ENCODE measurements around the gene GARIN5B. TPM values are rescaled to one million over a fixed set of nuclear protein-coding genes. Genes with fewer than 3 reads are reported as not detected.

GARIN5B gene
- total RNA-seq, 1 donor from 2014 or later: not detected

- Mint-ChIP-seq H3K36me3 (ENCODE audit: insufficient read depth) (peaks cover 12% of the 10 kb centered on the region), H3K9me3 (ENCODE audit: low read depth) (no peaks in the 10 kb centered on the region), H3K27me3 (no peaks in the 10 kb centered on the region), H3K4me3 (ENCODE audit: low read depth) (no peak overlapping the region), H3K27ac (no peak overlapping the region), H3K4me1 (ENCODE audit: low read depth) (no peaks in the 10 kb centered on the region)
- no peak for TF ChIP-seq CTCF (IDR thresholded peaks at IDR 0.05; ENCODE audit: unreplicated experiment)
- no peak for DNase-seq (ENCODE audit: low spot score, unreplicated experiment)
Measured at GRCh38 chr19:55309448-55309847, 53.6 kb downstream of the GARIN5B start.

GRCh38 chr19:55308281-55308680 is 54.8 kb downstream of the GARIN5B start:
- Mint-ChIP-seq H3K27me3 (no peaks in the 10 kb centered on the region), H3K4me3 (ENCODE audit: low read depth) (no peak overlapping the region), H3K9me3 (ENCODE audit: low read depth) (no peaks in the 10 kb centered on the region), H3K27ac (no peak overlapping the region), H3K36me3 (ENCODE audit: insufficient read depth) (peaks cover 12% of the 10 kb centered on the region), H3K4me1 (ENCODE audit: low read depth) (no peaks in the 10 kb centered on the region)
- DNase-seq (ENCODE audit: low spot score, unreplicated experiment): no peak
- TF ChIP-seq CTCF (IDR thresholded peaks at IDR 0.05; ENCODE audit: unreplicated experiment): no peak

- Mint-ChIP-seq H3K4me3 (ENCODE audit: low read depth) (no peak overlapping the region), H3K27me3 (no peaks in the 10 kb centered on the region), H3K9me3 (ENCODE audit: low read depth) (no peaks in the 10 kb centered on the region), H3K27ac (no peak overlapping the region), H3K36me3 (ENCODE audit: insufficient read depth) (peaks cover 16% of the 10 kb centered on the region), H3K4me1 (ENCODE audit: low read depth) (no peaks in the 10 kb centered on the region)
- TF ChIP-seq CTCF (IDR thresholded peaks at IDR 0.05; ENCODE audit: unreplicated experiment): no peak
- no peak for DNase-seq (ENCODE audit: low spot score, unreplicated experiment)
Measured at GRCh38 chr19:55306712-55307111, 56.3 kb downstream of the GARIN5B start.

GRCh38 chr19:55305983-55306562 is 57.0 kb downstream of the GARIN5B start:
- H3K9me3 Mint-ChIP-seq (ENCODE audit: low read depth): no peaks in the 10 kb centered on the region
- TF ChIP-seq CTCF (IDR thresholded peaks at IDR 0.05; ENCODE audit: unreplicated experiment): no peak
- H3K36me3 Mint-ChIP-seq (ENCODE audit: insufficient read depth): peaks cover 16% of the 10 kb centered on the region
- peak overlapping the region; percentile 49 for H3K27ac Mint-ChIP-seq
- H3K27me3 Mint-ChIP-seq: no peaks in the 10 kb centered on the region
- no peak for DNase-seq (ENCODE audit: low spot score, unreplicated experiment)
- no peak overlapping the region for H3K4me3 Mint-ChIP-seq (ENCODE audit: low read depth)
- H3K4me1 Mint-ChIP-seq (ENCODE audit: low read depth): no peaks in the 10 kb centered on the region

- DNase-seq (ENCODE audit: low spot score, unreplicated experiment): no peak
- no peak for TF ChIP-seq CTCF (IDR thresholded peaks at IDR 0.05; ENCODE audit: unreplicated experiment)
- no peak overlapping the region for H3K4me3 Mint-ChIP-seq (ENCODE audit: low read depth)
- no peaks in the 10 kb centered on the region for H3K4me1 Mint-ChIP-seq (ENCODE audit: low read depth)
- H3K27me3 Mint-ChIP-seq: no peaks in the 10 kb centered on the region
- no peaks in the 10 kb centered on the region for H3K9me3 Mint-ChIP-seq (ENCODE audit: low read depth)
- H3K27ac Mint-ChIP-seq: no peak overlapping the region
- peaks cover 18% of the 10 kb centered on the region for H3K36me3 Mint-ChIP-seq (ENCODE audit: insufficient read depth)
Measured at GRCh38 chr19:55305491-55305890, 57.6 kb downstream of the GARIN5B start.

All from progenitor cell of endocrine pancreas (in vitro differentiated cells).